GM12878 (cell line): ENCODE measurements around the gene BDH2. TPM values are rescaled to one million over a fixed set of nuclear protein-coding genes. Genes with fewer than 3 reads are reported as not detected.

Experiments
- ATAC-seq: fragments of 200-7000 bp; cut with Tn5 transposase; 3 replicates; pipeline ENCODE4 v1.9.1; 2020; ENCODE audit warnings: mild to moderate bottlenecking, moderate library complexity
- BruUV-seq: library from RNA; stranded (reverse); fragments of 400-500 nt; replicated peaks from 2 replicates; lab custom pipeline; 2021; lab: Mats Ljungman, UMichigan
- CTCF ChIA-PET: fragments of 300-600 bp; sonication (Branson Sonifier 250); formaldehyde crosslinking; extraction: SDS; loops from one replicate; lab custom pipeline; 2021; ENCODE audit warnings: inconsistent platforms; lab: Yijun Ruan, JAX
- POLR2A ChIA-PET: fragments of 350-600 bp; formaldehyde crosslinking; extraction: SDS; loops from one replicate; lab custom pipeline; 2021; ENCODE audit warnings: inconsistent platforms; lab: Charles Lee
- RAD21 ChIA-PET: fragments of 300-600 bp; sonication (Branson Sonifier 250); formaldehyde crosslinking; loops from one replicate; lab custom pipeline; 2023; ENCODE audit warnings: antibody characterized with exemption; ENCODE audit not compliant: unreplicated experiment; lab: Charles Lee
- SMC1A ChIA-PET: fragments of 300-600 bp; sonication (Branson Sonifier 250); formaldehyde crosslinking; loops from one replicate; lab custom pipeline; 2023; ENCODE audit not compliant: unreplicated experiment, uncharacterized antibody; lab: Charles Lee
- DNase-seq: peaks from one replicate; pipeline ENCODE4 v3.0.0-alpha.2; 2011; ENCODE audit warnings: low read depth, low spot score
- FAIRE-seq: peaks from 3 replicates; lab custom pipeline; 2011; peaks lifted over from hg19 to GRCh38; lab: Jason Lieb, UNC
- H2AFZ ChIP-seq: 2 replicates; pipeline ENCODE4 v1.6.0; 2011; ENCODE audit warnings: low read depth, low read length, control low read depth; ENCODE audit not compliant: control insufficient read depth
- H3K27ac ChIP-seq: 2 replicates; pipeline ENCODE4 v1.5.1; 2011; ENCODE audit warnings: control low read depth; ENCODE audit not compliant: control insufficient read depth, insufficient read depth
- H3K27me3 ChIP-seq, 2 experiments: replicated peaks in 1 of 2; 2 replicates each; pipeline versions ENCODE4 v1.6.0 to v1.6.1; 2011; ENCODE audit warnings: low read length in 1 of 2; ENCODE audit not compliant: control insufficient read depth in 2 of 2, insufficient read depth in 2 of 2
- H3K36me3 ChIP-seq, 2 experiments: 2 replicates each; pipeline ENCODE4 v1.5.1; 2011; ENCODE audit warnings: low read length in 1 of 2; ENCODE audit not compliant: control insufficient read depth in 2 of 2, insufficient read depth in 2 of 2
- H3K4me1 ChIP-seq: 2 replicates; pipeline ENCODE4 v1.6.1; 2011; ENCODE audit warnings: mild to moderate bottlenecking, low read length, moderate library complexity, mixed read lengths; ENCODE audit not compliant: control insufficient read depth, insufficient read depth
- H3K4me2 ChIP-seq: 2 replicates; pipeline ENCODE4 v1.6.0; 2011; ENCODE audit warnings: control low read depth; ENCODE audit not compliant: control insufficient read depth, insufficient read depth
- H3K4me3 ChIP-seq: fragments of 200-600 bp; sonication (generic); 2 replicates; pipeline ENCODE4 v1.5.1; 2016
- H3K79me2 ChIP-seq: 2 replicates; pipeline ENCODE4 v1.6.0; 2011; ENCODE audit warnings: low read length; ENCODE audit not compliant: control insufficient read depth, insufficient read depth
- H3K9ac ChIP-seq: 2 replicates; pipeline ENCODE4 v1.8.0; 2011; ENCODE audit warnings: low read length, control low read depth, mixed read lengths; ENCODE audit not compliant: control insufficient read depth, insufficient read depth
- H3K9me3 ChIP-seq: replicated peaks from 3 replicates; pipeline ENCODE4 v1.5.1; 2011; ENCODE audit warnings: mild to moderate bottlenecking, low read length; ENCODE audit not compliant: control insufficient read depth, insufficient read depth
- H4K20me1 ChIP-seq: 2 replicates; pipeline ENCODE4 v1.6.0; 2011; ENCODE audit not compliant: control insufficient read depth, insufficient read depth
- ATF2 ChIP-seq: IDR thresholded peaks from 2 replicates; pipeline ENCODE4 v1.6.1; 2012; ENCODE audit warnings: low read length, inconsistent platforms
- CBX5 ChIP-seq: sonication (generic); IDR thresholded peaks from 2 replicates; pipeline ENCODE4 v1.6.1; 2016; ENCODE audit warnings: low read depth, moderate library complexity, mild to moderate bottlenecking, inconsistent platforms
- CHD1 ChIP-seq: IDR thresholded peaks from 2 replicates; pipeline ENCODE4 v1.6.1; 2012; ENCODE audit warnings: low read depth, low read length, improper control_type of control experiment
- CHD4 ChIP-seq: fragments of 200-600 bp; sonication (generic); IDR thresholded peaks from 2 replicates; pipeline ENCODE4 v1.6.1; 2016; ENCODE audit warnings: mild to moderate bottlenecking
- FOS ChIP-seq: IDR thresholded peaks from 3 replicates; pipeline ENCODE4 v1.6.1; 2011; ENCODE audit warnings: borderline replicate concordance; ENCODE audit not compliant: insufficient read length; ENCODE audit errors: extremely low read depth
- FOXM1 ChIP-seq: IDR thresholded peaks from 2 replicates; pipeline ENCODE4 v1.6.1; 2012; ENCODE audit warnings: low read depth, mild to moderate bottlenecking, inconsistent platforms, low read length, moderate library complexity
- MEF2A ChIP-seq: IDR thresholded peaks from 2 replicates; pipeline ENCODE4 v1.6.1; 2011; ENCODE audit warnings: low read depth, mild to moderate bottlenecking, low read length, moderate library complexity; ENCODE audit not compliant: insufficient read depth
- NBN ChIP-seq: fragments of 450-650 bp; IDR thresholded peaks from 2 replicates; pipeline ENCODE4 v1.6.1; 2016
- NFIC ChIP-seq: IDR thresholded peaks from 2 replicates; pipeline ENCODE4 v1.6.1; 2012; ENCODE audit warnings: low read depth, mild to moderate bottlenecking, inconsistent platforms, low read length, moderate library complexity
- NR2F1 ChIP-seq: fragments of 450-650 bp; conservative IDR thresholded peaks from 2 replicates; pipeline ENCODE4 v1.6.1; 2017; ENCODE audit warnings: mild to moderate bottlenecking
- POU2F2 ChIP-seq: IDR thresholded peaks from 3 replicates; pipeline ENCODE4 v1.6.1; 2011; ENCODE audit warnings: low read depth, mild to moderate bottlenecking, low read length, borderline replicate concordance
- RAD21 ChIP-seq: IDR thresholded peaks from 2 replicates; pipeline ENCODE4 v1.6.1; 2011; ENCODE audit warnings: mild to moderate bottlenecking, low read depth, low read length, moderate library complexity; ENCODE audit not compliant: insufficient read depth
- RB1 ChIP-seq: fragments of 450-650 bp; formaldehyde crosslinking; IDR thresholded peaks from 2 replicates; pipeline ENCODE4 v1.6.1; 2017; ENCODE audit warnings: mild to moderate bottlenecking, borderline replicate concordance
- RUNX3 ChIP-seq: IDR thresholded peaks from 2 replicates; pipeline ENCODE4 v1.6.1; 2012; ENCODE audit warnings: low read length, inconsistent platforms
- SMARCA5 ChIP-seq: fragments of 450-650 bp; IDR thresholded peaks from 2 replicates; pipeline ENCODE4 v1.6.1; 2017; ENCODE audit warnings: mild to moderate bottlenecking
- SMC3 ChIP-seq: IDR thresholded peaks from 2 replicates; pipeline ENCODE4 v1.6.1; 2011; ENCODE audit warnings: low read length, improper control_type of control experiment, borderline replicate concordance
- TCF12 ChIP-seq: IDR thresholded peaks from 2 replicates; pipeline ENCODE4 v1.6.1; 2011; ENCODE audit warnings: low read depth, mild to moderate bottlenecking, low read length
- TCF3 ChIP-seq: IDR thresholded peaks from 2 replicates; pipeline ENCODE4 v1.6.1; 2012; ENCODE audit warnings: low read depth, mild to moderate bottlenecking, low read length, borderline replicate concordance; ENCODE audit not compliant: insufficient read depth
- YBX1 ChIP-seq: fragments of 450-650 bp; IDR thresholded peaks from 2 replicates; pipeline ENCODE4 v1.6.1; 2016; ENCODE audit warnings: antibody characterized with exemption
- YY1 ChIP-seq: IDR thresholded peaks from 2 replicates; pipeline ENCODE4 v1.6.1; 2011; ENCODE audit warnings: low read depth, mild to moderate bottlenecking, low read length
- ZBED1 ChIP-seq: IDR thresholded peaks from 2 replicates; pipeline ENCODE4 v1.6.1; 2016; ENCODE audit warnings: borderline replicate concordance
- ZNF384 ChIP-seq: IDR thresholded peaks from 2 replicates; pipeline ENCODE4 v1.6.1; 2012; ENCODE audit warnings: low read depth, mild to moderate bottlenecking, low read length, improper control_type of control experiment, borderline replicate concordance
- WGBS: methylation state at CpG from one replicate; pipeline ENCODE4 v1.1.6; 2016; ENCODE audit warnings: low lambda C conversion rate; ENCODE audit not compliant: insufficient replicate concordance, insufficient coverage; ENCODE audit errors: missing lambda C conversion rate; 5-methylcytosine and 5-hydroxymethylcytosine counted together
- in situ Hi-C: fragments of 300-500 bp; cut with MboI; formaldehyde crosslinking; loops from 9 replicates; pipeline ENCODE4 v1.14.3; 2018; ENCODE audit warnings: mixed read lengths
- intact Hi-C: fragments of 100-400 bp; cut with micrococcal nuclease; formaldehyde crosslinking; loops from one replicate; pipeline ENCODE4 v1.14.2; 2022; ENCODE audit not compliant: unreplicated experiment
- polyA plus RNA-seq, 11 experiments: library from polyadenylated mRNA; depleted of rRNA in 4 of 11; unstranded in 6 of 11; stranded (reverse) in 5 of 11; fragments of >200 nt; fragmentation: Nextera tagmentation in 4 of 11; fragmentation: Illumina TruSeq in 1 of 11; extraction: Ambion mirVana in 4 of 11; extraction: Trizol in 1 of 11; gene quantifications; 1 replicate in 1 of 11; 2 replicates in 10 of 11; pipeline versions ENCODE4 v1.2.1 to v1.2.3, GENCODE V29; 2011 to 2016; ENCODE audit warnings: inconsistent platforms in 2 of 11, missing spikeins in 2 of 11, low read depth in 1 of 11
- total RNA-seq, 4 experiments: library from RNA; depleted of rRNA in 3 of 4; stranded (reverse); fragments of >200 nt in 3 of 4; fragmentation: Illumina TruSeq in 1 of 4; extraction: Trizol in 1 of 4; gene quantifications; 2 replicates each; pipeline versions ENCODE4 v1.2.1 to v1.2.3, GENCODE V29; 2013 to 2021
- TF ChIP-seq, protein P1 (sequence below): IDR thresholded peaks from 2 replicates; pipeline ENCODE4 v1.6.1; 2012; ENCODE audit warnings: low read depth, low read length, improper control_type of control experiment

Gene BDH2
- total and polyA plus RNA-seq, 10 of the 15 experiments (the other 5 are each of a cell fraction or from before 2014, with no cell fraction given), result 20.9 to 47.3 (median 33.5) TPM

- BruUV-seq, result no TSS peak
- peak; percentile 59 for DNase-seq
- Histone ChIP-seq H4K20me1 (no peaks in the 10 kb centered on the region), H3K27me3 (no peaks in the 10 kb centered on the region), H3K36me3 (peaks cover 0 to 2% of the 10 kb centered on the region in 2 experiments; a peak in 2 of 4 replicates), H3K4me3 (peak overlapping the region; percentile 16; the same call in 1 of the 2 replicates), H3K9me3 (no peaks in the 10 kb centered on the region), H3K4me2 (peak overlapping the region; percentile 50), H2AFZ (peak overlapping the region; percentile 42), H3K9ac (no peak overlapping the region), H3K27ac (peak overlapping the region; percentile 27), H3K4me1 (peaks cover 6% of the 10 kb centered on the region; the same call in 1 of the 2 replicates), H3K79me2 (no peaks in the 10 kb centered on the region)
- ATAC-seq, result peak; percentile 89
- CTCF ChIA-PET, result interaction anchor here (0.6 to 11.9 kb wide), 61 partner anchors 10 to 792 kb away, joined by 3 to 179 read pairs (median 5); partner anchors contain the start of genes BDH2, SLC9B1 and SLC9B2
- POLR2A ChIA-PET, result interaction anchor here (1.4 kb wide), 2 partner anchors 48 to 468 kb away, joined by 4 read pairs; no protein-coding TSS in a partner anchor
- RAD21 ChIA-PET, result interaction anchor here (0.7 to 6.0 kb wide), 30 partner anchors 8 to 694 kb away, joined by 3 to 69 read pairs (median 5); partner anchors contain the start of genes BDH2 and SLC9B2
- intact Hi-C loops, result loop anchor here (1.0 to 10.0 kb wide), 6 partner anchors 45 to 659 kb away; no protein-coding TSS in a partner anchor
- WGBS, result 0% methylated on average over 3 of the region's 3 CpGs
- in situ Hi-C loops, result loop anchor here (10.0 kb wide), 1 partner anchor 467 kb away; no protein-coding TSS in a partner anchor
- SMC1A ChIA-PET, result interaction anchor here (0.7 to 9.1 kb wide), 43 partner anchors 9 to 685 kb away, joined by 3 to 98 read pairs (median 6); partner anchors contain the start of genes BDH2, SLC9B1, SLC9B2 and UBE2D3
- peak; percentile 77 for FAIRE-seq
- TF ChIP-seq RUNX3, result no peak
- peak; percentile 74 for TF ChIP-seq FOXM1
- no peak for TF ChIP-seq CBX5
- 0 out of 2 replicates have a peak, but pooled peaks have one; percentile 33 for TF ChIP-seq ZBED1
- peak; percentile 95 for TF ChIP-seq POU2F2
- TF ChIP-seq, protein P1, sequence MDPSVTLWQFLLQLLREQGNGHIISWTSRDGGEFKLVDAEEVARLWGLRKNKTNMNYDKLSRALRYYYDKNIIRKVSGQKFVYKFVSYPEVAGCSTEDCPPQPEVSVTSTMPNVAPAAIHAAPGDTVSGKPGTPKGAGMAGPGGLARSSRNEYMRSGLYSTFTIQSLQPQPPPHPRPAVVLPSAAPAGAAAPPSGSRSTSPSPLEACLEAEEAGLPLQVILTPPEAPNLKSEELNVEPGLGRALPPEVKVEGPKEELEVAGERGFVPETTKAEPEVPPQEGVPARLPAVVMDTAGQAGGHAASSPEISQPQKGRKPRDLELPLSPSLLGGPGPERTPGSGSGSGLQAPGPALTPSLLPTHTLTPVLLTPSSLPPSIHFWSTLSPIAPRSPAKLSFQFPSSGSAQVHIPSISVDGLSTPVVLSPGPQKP, result no peak
- TF ChIP-seq TCF3, result peak; percentile 33; the same call in 1 of the 2 replicates
- no peak for TF ChIP-seq FOS
- peak; percentile 97 for TF ChIP-seq ZNF384
- 0 out of 2 replicates have a peak, but pooled peaks have one; percentile 44 for TF ChIP-seq TCF12
- TF ChIP-seq SMC3, result peak; percentile 83
- TF ChIP-seq CHD4, result no peak
- TF ChIP-seq NBN, result no peak
- TF ChIP-seq RAD21, result peak; percentile 98
- no peak for TF ChIP-seq CHD1
- TF ChIP-seq YY1, result no peak
- TF ChIP-seq RB1, result peak; percentile 88; the same call in 1 of the 2 replicates
- 0 out of 2 replicates have a peak, but pooled peaks have one; percentile 38 for TF ChIP-seq ATF2
- peak; percentile 85 for TF ChIP-seq YBX1
- no peak for TF ChIP-seq NFIC
- 0 out of 2 replicates have a peak, but pooled peaks have one; percentile 16 for TF ChIP-seq MEF2A
- TF ChIP-seq SMARCA5, result 0 out of 2 replicates have a peak, but pooled peaks have one; percentile 58
- TF ChIP-seq NR2F1, result no peak
These were observed 7.9 kb downstream of the BDH2 start for GRCh38 chr4:103091601-103092223.
